Endothelial cell of umbilical vein (primary cell): Measurements from ENCODE around the gene FAU. TPM values are rescaled to one million over a fixed set of nuclear protein-coding genes. Genes with fewer than 3 reads are reported as not detected.

Experiments
- BruUV-seq: library from RNA; stranded (reverse); fragments of 400-500 nt; replicated peaks from 2 replicates; lab custom pipeline; 2021; lab: Mats Ljungman, UMichigan
- CTCF ChIA-PET: fragments of 300-600, 350-600 bp; sonication (Branson Sonifier 250); formaldehyde crosslinking; loops from one replicate; lab custom pipeline; 2021; ENCODE audit warnings: antibody characterized with exemption, inconsistent platforms; lab: Charles Lee
- POLR2A ChIA-PET: fragments of 300-600, 350-600 bp; sonication (Branson Sonifier 250); formaldehyde crosslinking; loops from one replicate; lab custom pipeline; 2021; ENCODE audit warnings: antibody characterized with exemption, inconsistent platforms; lab: Charles Lee
- DNase-seq: peaks from one replicate; pipeline ENCODE4 v3.0.0-alpha.2; 2011; ENCODE audit warnings: low read depth, low spot score
- FAIRE-seq: peaks from 2 replicates; lab custom pipeline; 2011; peaks lifted over from hg19 to GRCh38; lab: Jason Lieb, UNC
- H2AFZ ChIP-seq: 2 replicates; pipeline ENCODE4 v1.6.0; 2012; ENCODE audit warnings: low read depth, low read length, control low read depth, inconsistent platforms
- H3K27ac ChIP-seq: 2 replicates; pipeline ENCODE4 v1.5.1; 2011; ENCODE audit warnings: low read depth, mild to moderate bottlenecking, control low read depth, low read length, moderate library complexity; ENCODE audit not compliant: insufficient read depth
- H3K27me3 ChIP-seq, 2 experiments: 2 replicates each; pipeline versions ENCODE4 v1.6.0 to v1.6.1; 2011; ENCODE audit warnings: low read length in 2 of 2, mixed read lengths in 1 of 2; ENCODE audit not compliant: control insufficient read depth in 2 of 2, insufficient read depth in 2 of 2
- H3K36me3 ChIP-seq, 2 experiments: 2 replicates in 1 of 2; 3 replicates in 1 of 2; pipeline ENCODE4 v1.5.1; 2011; ENCODE audit warnings: low read length in 2 of 2, mild to moderate bottlenecking in 1 of 2, moderate library complexity in 1 of 2; ENCODE audit not compliant: control insufficient read depth in 2 of 2, insufficient read depth in 2 of 2; ENCODE audit errors: extremely low read depth in 1 of 2
- H3K4me1 ChIP-seq: 3 replicates; pipeline ENCODE4 v1.5.1; 2011; ENCODE audit warnings: mild to moderate bottlenecking, low read length; ENCODE audit not compliant: control insufficient read depth, insufficient read depth; ENCODE audit errors: extremely low read depth
- H3K4me2 ChIP-seq: 2 replicates; pipeline ENCODE4 v1.6.1; 2011; ENCODE audit warnings: low read length, control low read depth, mixed read lengths; ENCODE audit not compliant: insufficient read depth
- H3K4me3 ChIP-seq, 3 experiments: fragments of 200-600 bp in 1 of 3; sonication (generic), shearing (Covaris generic) in 1 of 3; replicated peaks in 1 of 3; 2 replicates each; pipeline ENCODE4 v1.5.1; 2011 to 2016; ENCODE audit warnings: control low read depth in 3 of 3, low read length in 3 of 3, mild to moderate bottlenecking in 2 of 3, inconsistent platforms in 1 of 3, low read depth in 1 of 3, moderate library complexity in 1 of 3; ENCODE audit not compliant: insufficient read depth in 1 of 3
- H3K79me2 ChIP-seq: 2 replicates; pipeline ENCODE4 v1.6.0; 2012; ENCODE audit warnings: low read length, inconsistent platforms; ENCODE audit not compliant: control insufficient read depth, insufficient read depth
- H3K9ac ChIP-seq: replicated peaks from 2 replicates; pipeline ENCODE3; 2011; ENCODE audit warnings: low read length, control low read depth; ENCODE audit not compliant: insufficient read depth; ENCODE audit errors: extremely low read depth
- H3K9me1 ChIP-seq: replicated peaks from 3 replicates; pipeline ENCODE4 v1.6.0; 2011; ENCODE audit warnings: mild to moderate bottlenecking, low read length; ENCODE audit not compliant: control insufficient read depth, insufficient read depth; ENCODE audit errors: extremely low read depth
- H3K9me3 ChIP-seq: replicated peaks from 2 replicates; pipeline ENCODE4 v1.5.1; 2012; ENCODE audit warnings: low read length, inconsistent platforms; ENCODE audit not compliant: control insufficient read depth, insufficient read depth
- H4K20me1 ChIP-seq: replicated peaks from 2 replicates; pipeline ENCODE3; 2011; ENCODE audit warnings: mild to moderate bottlenecking, low read length; ENCODE audit not compliant: control insufficient read depth, insufficient read depth; ENCODE audit errors: extremely low read depth
- EZH2 ChIP-seq: IDR thresholded peaks from 2 replicates; pipeline ENCODE4 v1.6.1; 2012; ENCODE audit warnings: borderline replicate concordance, low read depth, mild to moderate bottlenecking, moderate library complexity, low read length, inconsistent platforms; ENCODE audit not compliant: severe bottlenecking
- FOS ChIP-seq: IDR thresholded peaks from 2 replicates; pipeline ENCODE4 v1.6.1; 2011; ENCODE audit warnings: mild to moderate bottlenecking, low read length, moderate library complexity, borderline replicate concordance; ENCODE audit not compliant: insufficient read depth
- GATA2 ChIP-seq: IDR thresholded peaks from 2 replicates; pipeline ENCODE4 v1.7.0; 2011; ENCODE audit warnings: low read depth, mild to moderate bottlenecking, moderate library complexity, mixed read lengths, low read length; ENCODE audit not compliant: insufficient read length, insufficient read depth
- JUN ChIP-seq: IDR thresholded peaks from 2 replicates; pipeline ENCODE4 v1.6.1; 2011; ENCODE audit warnings: borderline replicate concordance, low read depth; ENCODE audit not compliant: insufficient read length, insufficient read depth
- MYC ChIP-seq: IDR thresholded peaks from one replicate; pipeline ENCODE4 v1.6.1; 2011; ENCODE audit warnings: mild to moderate bottlenecking, low read depth, low read length
- POLR2A ChIP-seq: IDR thresholded peaks from 2 replicates; pipeline ENCODE4 v1.6.1; 2012; ENCODE audit warnings: low read depth, mild to moderate bottlenecking, control low read depth, low read length
- POLR2AphosphoS5 ChIP-seq: IDR thresholded peaks from 2 replicates; pipeline ENCODE4 v1.6.1; 2012; ENCODE audit warnings: low read depth, mild to moderate bottlenecking, control low read depth, low read length, moderate library complexity; ENCODE audit not compliant: insufficient read depth
- dilution Hi-C: fragments of 300-500 bp; cut with MboI; formaldehyde crosslinking; loops from one replicate; pipeline ENCODE4 v1.15.0; 2019; ENCODE audit warnings: low sequenced_read_pairs; ENCODE audit not compliant: extremely low pct_ligation_motif_present
- intact Hi-C: fragments of 100-400 bp; cut with micrococcal nuclease; formaldehyde crosslinking; loops from one replicate; pipeline ENCODE4 v1.10.0; 2022
- polyA plus RNA-seq, 4 experiments: library from polyadenylated mRNA; depleted of rRNA in 3 of 4; stranded (reverse) in 3 of 4; unstranded in 1 of 4; fragments of >200 nt; gene quantifications; 2 replicates each; pipeline versions ENCODE4 v1.2.1 to v1.2.3, GENCODE V29; 2011 to 2012; ENCODE audit warnings: missing spikeins in 1 of 4
- total RNA-seq: library from RNA; stranded (reverse); gene quantifications from 2 replicates; pipeline ENCODE4 v1.2.3, GENCODE V29; 2021
- TF ChIP-seq, protein P1 (sequence below): IDR thresholded peaks from 2 replicates; pipeline ENCODE4 v1.6.1; 2011; ENCODE audit not compliant: insufficient read depth, insufficient read length
- TF ChIP-seq, protein P2 (sequence below), 2 donors: IDR thresholded peaks; 1 replicate in 1 of 2; 2 replicates in 1 of 2; pipeline ENCODE4 v1.5.1; 2011; ENCODE audit warnings: low read length in 2 of 2, mild to moderate bottlenecking in 2 of 2, moderate library complexity in 2 of 2, control low read depth in 1 of 2, inconsistent platforms in 1 of 2, low read depth in 1 of 2; ENCODE audit not compliant: insufficient read depth in 1 of 2; ENCODE audit errors: extremely low read depth in 1 of 2

The FAU gene
- total and polyA plus RNA-seq, 2 donors (not counting 3 experiments of a cell fraction or from before 2014, with no cell fraction given), result 741 to 746 TPM

DNA sequence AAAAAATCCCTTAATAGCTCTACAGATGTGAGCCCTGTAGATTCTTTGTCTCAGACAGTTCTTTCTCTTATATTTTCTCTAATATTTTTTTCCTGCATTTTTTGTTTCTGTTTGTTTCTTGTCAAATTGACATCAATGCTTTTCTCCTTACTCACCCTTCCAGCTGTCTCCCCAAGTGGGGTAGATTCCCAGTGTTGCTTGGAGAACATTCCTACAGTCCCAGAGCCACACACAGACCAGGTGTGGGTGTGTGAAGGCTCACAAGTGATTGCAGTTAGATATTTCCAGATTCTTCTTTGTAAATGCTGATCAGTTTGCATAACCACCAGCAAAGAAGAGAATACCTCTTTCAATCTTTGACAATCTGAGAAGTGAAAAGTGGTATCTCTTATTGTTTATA lies 18.5 kb downstream of the FAU start:
- no peak for FAIRE-seq
- no peaks in the 10 kb centered on the region for H3K9me3 ChIP-seq

More for the DNA sequence above, 18.5 kb downstream of the FAU start:
- POLR2A ChIA-PET, result no interaction called here
- H3K4me1 ChIP-seq, result peaks cover 4% of the 10 kb centered on the region
- H2AFZ ChIP-seq, result no peak overlapping the region
- H3K4me3 ChIP-seq, result no peak overlapping the region
- H3K4me2 ChIP-seq, result no peak overlapping the region
- no peak overlapping the region for H3K9ac ChIP-seq
- peaks cover 11% of the 10 kb centered on the region for H3K79me2 ChIP-seq
- no peak for DNase-seq
- no peaks in the 10 kb centered on the region for H4K20me1 ChIP-seq
- no peak overlapping the region for H3K27ac ChIP-seq
- dilution Hi-C loops, result no loop called here
- H3K9me1 ChIP-seq, result no peaks in the 10 kb centered on the region
- peaks cover 0 to 6% of the 10 kb centered on the region in 2 experiments for H3K36me3 ChIP-seq
- BruUV-seq, result no TSS peak
- CTCF ChIA-PET, result interaction anchor here (3.5 kb wide), 1 partner anchor 8 kb away, joined by 22 read pairs; the partner anchor contains the start of gene TM7SF2
- intact Hi-C loops, result no loop called here
- H3K27me3 ChIP-seq, result no peaks in the 10 kb centered on the region
- TF ChIP-seq GATA2, result no peak
- TF ChIP-seq, protein P1, sequence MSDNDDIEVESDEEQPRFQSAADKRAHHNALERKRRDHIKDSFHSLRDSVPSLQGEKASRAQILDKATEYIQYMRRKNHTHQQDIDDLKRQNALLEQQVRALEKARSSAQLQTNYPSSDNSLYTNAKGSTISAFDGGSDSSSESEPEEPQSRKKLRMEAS, result no peak
- no peak for TF ChIP-seq JUN
- TF ChIP-seq FOS, result no peak
- TF ChIP-seq POLR2AphosphoS5, result no peak
- TF ChIP-seq POLR2A, result no peak
- TF ChIP-seq, protein P2, sequence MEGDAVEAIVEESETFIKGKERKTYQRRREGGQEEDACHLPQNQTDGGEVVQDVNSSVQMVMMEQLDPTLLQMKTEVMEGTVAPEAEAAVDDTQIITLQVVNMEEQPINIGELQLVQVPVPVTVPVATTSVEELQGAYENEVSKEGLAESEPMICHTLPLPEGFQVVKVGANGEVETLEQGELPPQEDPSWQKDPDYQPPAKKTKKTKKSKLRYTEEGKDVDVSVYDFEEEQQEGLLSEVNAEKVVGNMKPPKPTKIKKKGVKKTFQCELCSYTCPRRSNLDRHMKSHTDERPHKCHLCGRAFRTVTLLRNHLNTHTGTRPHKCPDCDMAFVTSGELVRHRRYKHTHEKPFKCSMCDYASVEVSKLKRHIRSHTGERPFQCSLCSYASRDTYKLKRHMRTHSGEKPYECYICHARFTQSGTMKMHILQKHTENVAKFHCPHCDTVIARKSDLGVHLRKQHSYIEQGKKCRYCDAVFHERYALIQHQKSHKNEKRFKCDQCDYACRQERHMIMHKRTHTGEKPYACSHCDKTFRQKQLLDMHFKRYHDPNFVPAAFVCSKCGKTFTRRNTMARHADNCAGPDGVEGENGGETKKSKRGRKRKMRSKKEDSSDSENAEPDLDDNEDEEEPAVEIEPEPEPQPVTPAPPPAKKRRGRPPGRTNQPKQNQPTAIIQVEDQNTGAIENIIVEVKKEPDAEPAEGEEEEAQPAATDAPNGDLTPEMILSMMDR (IDR thresholded peaks at IDR 0.05; ENCODE audit: extremely low read depth in 1 of 2, insufficient read depth in 1 of 2, low read depth in 1 of 2, low read length in 2 of 2), result no peak
- no peak for TF ChIP-seq MYC
- no peak for TF ChIP-seq EZH2
